Hepatic stellate cell (primary cell): Measurements from ENCODE around the gene KANSL1.

Experiments
- DNase-seq: peaks from one replicate; pipeline ENCODE4 v3.0.0; 2011; ENCODE audit warnings: low spot score

Gene KANSL1

DNA sequence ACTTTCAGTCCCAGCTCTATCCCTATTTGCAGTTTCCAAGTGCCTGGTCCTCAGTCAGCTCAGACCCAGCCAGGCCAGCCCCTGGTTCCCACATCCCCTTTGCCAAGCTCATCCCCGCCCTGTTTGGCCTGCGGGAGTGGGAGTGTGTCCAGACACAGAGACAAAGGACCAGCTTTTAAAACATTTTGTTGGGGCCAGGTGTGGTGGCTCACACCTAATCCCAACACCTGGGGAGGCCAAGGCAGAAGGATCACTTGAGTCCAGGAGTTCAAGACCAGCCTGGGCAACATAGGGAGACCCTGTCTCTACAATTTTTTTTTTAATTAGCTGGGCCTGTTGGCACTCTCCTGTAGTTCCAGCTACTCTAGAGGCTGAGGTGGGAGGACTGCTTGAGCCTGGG, 192.5 kb downstream of the KANSL1 start:
- no peak for DNase-seq

DNA sequence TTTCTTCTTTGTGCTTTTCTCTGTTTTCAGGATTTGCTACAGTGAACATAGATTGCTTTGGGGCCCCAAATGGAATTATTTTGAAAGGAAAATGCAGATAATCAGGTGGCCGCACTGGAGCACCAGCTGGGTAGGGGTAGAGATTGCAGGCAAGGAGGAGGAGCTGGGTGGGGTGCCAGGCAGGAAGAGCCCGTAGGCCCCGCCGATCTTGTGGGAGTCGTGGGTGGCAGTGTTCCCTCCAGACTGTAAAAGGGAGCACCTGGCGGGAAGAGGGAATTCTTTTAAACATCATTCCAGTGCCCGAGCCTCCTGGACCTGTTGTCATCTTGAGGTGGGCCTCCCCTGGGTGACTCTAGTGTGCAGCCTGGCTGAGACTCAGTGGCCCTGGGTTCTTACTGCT, 192.9 kb downstream of the KANSL1 start:
- no peak for DNase-seq

DNA sequence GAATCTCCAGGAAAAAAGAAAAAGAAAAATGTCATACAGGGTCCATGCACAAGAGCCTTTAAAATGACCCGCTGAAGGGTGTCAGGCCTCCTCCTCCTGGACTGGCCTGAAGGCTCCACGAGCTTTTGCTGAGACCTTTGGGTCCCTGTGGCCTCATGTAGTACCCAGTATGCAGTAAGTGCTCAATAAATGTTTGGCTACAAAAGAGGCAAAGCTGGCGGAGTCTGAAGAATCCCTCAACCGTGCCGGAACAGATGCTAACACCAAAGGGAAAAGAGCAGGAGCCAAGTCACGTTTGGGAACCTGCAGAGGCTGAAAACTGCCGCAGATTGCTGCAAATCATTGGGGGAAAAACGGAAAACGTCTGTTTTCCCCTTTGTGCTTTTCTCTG, 193.3 kb downstream of the KANSL1 start:
- DNase-seq, result no peak

DNA sequence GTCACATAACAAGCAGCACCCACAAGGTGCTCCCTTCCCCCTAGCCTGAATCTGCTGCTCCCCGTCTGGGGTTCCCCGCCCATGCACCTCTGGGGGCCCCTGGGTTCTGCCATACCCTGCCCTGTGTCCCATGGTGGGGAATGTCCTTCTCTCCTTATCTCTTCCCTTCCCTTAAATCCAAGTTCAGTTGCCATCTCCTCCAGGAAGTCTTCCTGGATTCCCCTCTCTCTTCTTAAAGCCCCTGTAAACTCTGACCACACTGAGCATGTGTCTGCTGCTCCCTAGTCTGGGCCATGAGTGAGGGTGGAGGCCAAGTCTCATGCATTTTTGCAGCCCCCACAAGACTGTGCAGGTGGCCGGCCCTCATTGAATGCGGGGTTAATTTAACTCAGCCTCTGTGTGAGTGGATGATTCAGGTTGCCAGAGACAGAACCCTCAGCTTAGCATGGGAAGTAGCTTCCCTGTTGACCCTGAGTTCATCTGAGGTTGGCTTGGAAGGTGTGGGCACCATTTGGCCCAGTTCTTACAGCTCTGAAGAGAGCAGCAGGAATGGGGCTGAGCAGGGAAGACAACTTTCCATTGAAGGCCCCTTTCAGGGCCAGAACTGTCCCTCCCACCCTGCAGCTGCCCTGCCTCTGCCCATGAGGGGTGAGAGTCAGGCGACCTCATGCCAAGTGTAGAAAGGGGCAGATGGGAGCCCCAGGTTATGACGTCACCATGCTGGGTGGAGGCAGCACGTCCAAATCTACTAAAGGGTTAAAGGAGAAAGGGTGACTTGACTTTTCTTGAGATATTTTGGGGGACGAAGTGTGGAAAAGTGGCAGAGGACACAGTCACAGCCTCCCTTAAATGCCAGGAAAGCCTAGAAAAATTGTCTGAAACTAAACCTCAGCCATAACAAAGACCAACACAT, 194.0 kb downstream of the KANSL1 start, which contains the start of gene STH:
Gene STH (plus strand): TSS at position 264 of the 913 bp plus-strand sequence. CDS start 30 bp downstream, at position 294.
- no peak for DNase-seq

DNA sequence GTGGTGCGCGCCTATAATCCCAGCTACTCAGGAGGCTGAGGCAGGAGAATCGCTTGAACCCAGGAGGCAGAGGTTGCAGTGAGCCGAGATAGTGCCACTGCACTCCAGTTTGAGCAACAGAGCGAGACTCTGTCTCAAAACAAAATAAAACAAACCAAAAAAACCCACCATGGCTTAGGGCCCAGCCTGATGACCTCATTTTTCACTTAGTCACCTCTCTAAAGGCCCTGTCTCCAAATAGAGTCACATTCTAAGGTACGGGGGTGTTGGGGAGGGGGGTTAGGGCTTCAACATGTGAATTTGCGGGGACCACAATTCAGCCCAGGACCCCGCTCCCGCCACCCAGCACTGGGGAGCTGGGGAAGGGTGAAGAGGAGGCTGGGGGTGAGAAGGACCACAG, 195.6 kb downstream of the KANSL1 start:
- no peak for DNase-seq

DNA sequence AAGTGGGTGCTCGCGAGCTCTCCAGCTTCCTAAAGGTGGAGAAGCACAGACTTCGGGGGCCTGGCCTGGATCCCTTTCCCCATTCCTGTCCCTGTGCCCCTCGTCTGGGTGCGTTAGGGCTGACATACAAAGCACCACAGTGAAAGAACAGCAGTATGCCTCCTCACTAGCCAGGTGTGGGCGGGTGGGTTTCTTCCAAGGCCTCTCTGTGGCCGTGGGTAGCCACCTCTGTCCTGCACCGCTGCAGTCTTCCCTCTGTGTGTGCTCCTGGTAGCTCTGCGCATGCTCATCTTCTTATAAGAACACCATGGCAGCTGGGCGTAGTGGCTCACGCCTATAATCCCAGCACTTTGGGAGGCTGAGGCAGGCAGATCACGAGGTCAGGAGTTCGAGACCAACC, 196.1 kb downstream of the KANSL1 start:
- no peak for DNase-seq

DNA sequence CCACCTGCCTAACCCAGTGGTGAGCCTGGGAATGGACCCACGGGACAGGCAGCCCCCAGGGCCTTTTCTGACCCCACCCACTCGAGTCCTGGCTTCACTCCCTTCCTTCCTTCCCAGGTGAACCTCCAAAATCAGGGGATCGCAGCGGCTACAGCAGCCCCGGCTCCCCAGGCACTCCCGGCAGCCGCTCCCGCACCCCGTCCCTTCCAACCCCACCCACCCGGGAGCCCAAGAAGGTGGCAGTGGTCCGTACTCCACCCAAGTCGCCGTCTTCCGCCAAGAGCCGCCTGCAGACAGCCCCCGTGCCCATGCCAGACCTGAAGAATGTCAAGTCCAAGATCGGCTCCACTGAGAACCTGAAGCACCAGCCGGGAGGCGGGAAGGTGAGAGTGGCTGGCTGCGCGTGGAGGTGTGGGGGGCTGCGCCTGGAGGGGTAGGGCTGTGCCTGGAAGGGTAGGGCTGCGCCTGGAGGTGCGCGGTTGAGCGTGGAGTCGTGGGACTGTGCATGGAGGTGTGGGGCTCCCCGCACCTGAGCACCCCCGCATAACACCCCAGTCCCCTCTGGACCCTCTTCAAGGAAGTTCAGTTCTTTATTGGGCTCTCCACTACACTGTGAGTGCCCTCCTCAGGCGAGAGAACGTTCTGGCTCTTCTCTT, 196.8 kb downstream of the KANSL1 start:
- DNase-seq, result no peak

DNA sequence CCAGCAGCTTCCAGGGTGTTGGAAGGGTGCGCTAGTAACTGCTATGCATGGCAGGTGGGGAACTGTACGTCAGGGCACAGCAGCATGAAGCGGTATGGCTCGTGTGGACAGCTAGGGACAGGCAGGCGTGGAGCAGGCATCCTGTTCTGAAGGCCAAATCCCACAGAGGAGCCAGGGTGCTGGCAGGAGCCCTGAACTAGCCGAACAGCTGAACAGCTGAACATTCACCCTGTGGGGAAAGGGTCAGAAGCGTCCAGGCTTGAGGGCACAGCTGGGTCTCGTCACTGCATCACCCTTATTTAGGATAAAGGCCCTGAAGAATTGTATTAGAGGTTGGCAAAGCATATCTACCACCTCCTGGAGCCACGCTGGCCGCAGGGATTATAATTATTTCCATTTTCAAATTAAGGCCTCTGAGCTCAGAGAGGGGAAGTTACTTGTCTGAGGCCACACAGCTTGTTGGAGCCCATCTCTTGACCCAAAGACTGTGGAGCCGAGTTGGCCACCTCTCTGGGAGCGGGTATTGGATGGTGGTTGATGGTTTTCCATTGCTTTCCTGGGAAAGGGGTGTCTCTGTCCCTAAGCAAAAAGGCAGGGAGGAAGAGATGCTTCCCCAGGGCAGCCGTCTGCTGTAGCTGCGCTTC, 197.5 kb downstream of the KANSL1 start:
- no peak for DNase-seq

DNA sequence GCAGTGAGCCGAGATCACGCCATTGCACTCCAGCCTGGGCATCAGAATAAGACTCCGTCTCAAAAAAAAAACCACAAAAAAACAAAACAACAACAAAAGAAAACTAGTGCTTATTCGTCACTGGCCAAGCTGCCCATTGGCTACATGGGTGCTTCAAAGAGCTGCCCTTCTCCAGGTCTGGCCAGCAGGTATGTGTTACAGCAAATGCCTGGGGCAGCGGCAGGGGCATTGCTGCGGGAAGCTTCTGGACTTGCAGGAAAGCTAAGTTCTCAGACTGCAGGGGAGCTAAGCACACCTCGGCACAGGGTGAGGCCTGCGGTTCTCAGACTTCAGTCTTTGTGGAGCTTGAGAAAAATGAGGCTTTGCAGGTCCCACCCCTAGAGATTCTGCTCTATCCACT, 198.2 kb downstream of the KANSL1 start:
- DNase-seq, result no peak

DNA sequence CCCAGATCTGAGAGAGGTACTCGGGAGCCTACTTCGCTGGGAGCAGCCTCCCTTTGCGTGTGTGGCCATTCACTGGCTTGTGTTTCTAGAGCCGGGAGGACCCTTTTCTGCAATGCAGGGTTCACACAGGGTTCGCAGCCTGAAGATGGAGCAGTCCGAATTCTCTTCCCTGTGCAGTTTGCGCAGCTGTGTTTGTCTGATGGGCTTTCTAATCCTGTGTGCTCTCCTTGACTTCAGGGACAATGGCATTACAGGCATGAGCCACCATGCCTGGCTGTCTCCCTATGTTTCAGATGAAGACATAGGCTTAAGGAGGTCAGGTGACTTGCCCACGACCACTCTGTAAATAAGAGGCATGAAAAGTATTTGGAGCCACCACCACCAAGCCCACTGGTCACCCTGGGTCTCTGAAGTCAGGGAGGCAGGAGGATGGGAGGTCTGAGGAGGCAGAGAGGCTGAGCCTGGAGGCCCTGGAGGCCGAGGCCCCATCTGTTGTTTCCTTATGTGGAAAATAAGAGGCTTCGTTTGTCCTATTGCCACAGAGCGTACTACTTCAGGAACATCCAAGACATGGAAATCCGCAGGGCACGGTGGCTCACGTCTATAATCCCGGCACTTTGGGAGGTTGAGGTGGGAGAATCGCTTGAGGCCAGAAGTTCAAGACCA, 199.1 kb downstream of the KANSL1 start:
- DNase-seq, result no peak

DNA sequence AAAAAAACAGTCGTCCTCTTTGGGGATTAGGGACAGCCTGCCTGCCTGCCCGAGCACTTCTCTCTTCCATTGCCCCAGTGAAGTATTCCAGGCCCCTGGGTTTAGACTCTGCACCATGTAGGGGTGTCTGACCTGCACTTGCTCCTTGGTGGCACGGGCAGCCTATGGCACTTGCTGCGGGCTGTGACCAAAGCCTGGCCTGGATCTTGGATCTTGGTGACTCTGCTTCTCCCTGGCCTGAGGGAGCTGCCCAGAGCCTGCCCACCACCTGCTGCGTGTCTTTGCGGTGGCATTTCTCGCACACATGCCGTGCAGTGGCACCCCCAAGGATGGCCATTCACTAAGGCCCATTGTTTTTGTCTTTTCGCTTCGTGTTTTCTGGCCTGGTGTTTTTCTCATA, 200.3 kb downstream of the KANSL1 start:
- no peak for DNase-seq

DNA sequence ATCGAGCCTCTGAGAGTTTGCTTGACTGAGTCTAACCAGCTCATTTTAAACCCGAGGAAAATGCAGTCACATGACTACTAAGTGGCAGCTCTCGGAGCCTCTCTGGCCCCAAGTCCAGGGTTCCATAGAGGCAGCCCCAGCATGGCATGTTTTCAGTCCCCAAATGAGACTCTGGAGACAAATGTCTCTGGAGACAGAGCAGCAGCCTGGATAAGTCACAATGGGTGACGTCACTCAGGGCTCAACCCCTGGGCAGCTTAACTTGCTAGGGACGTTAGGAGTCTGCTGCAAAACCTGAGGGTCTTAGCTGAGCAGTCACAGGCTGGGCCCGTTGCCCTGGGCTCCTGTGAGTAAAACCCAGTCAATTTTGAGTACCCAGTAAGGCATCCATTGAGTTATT, 201.1 kb downstream of the KANSL1 start:
- DNase-seq, result no peak

DNA sequence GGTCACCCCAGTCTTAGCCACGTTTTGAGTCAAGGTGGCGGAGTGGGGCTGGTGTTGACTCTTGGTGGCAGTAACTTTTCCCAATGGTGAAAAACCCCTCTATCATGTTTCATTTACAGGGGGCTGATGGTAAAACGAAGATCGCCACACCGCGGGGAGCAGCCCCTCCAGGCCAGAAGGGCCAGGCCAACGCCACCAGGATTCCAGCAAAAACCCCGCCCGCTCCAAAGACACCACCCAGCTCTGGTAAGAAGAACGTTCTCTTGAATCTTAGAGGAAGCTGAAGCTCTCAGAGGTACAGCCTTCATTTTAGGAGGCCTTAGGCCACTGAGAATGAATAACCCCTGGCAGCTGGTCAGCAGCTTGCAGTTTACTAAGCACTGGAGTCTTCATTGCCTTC, 201.9 kb downstream of the KANSL1 start:
- DNase-seq, result no peak

DNA sequence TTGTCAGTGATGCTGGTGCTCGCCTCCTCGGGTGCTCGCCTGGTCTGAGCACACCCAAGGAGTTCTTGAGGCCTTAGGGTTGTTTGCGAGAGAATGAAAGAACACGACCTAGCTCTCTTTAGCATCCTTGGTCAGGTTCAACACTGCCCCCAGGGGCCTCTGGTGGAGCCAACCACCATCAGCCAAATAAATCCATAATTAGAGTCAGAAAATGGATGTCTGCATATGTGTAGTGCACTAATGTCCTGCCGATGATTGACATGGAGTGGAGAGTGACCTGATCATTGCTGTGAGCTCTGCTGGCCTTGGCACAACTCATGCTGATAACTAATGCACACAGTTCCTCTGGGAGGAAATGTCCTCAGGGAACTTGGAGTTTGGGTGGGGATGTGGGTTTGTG, 202.3 kb downstream of the KANSL1 start:
- no peak for DNase-seq

DNA sequence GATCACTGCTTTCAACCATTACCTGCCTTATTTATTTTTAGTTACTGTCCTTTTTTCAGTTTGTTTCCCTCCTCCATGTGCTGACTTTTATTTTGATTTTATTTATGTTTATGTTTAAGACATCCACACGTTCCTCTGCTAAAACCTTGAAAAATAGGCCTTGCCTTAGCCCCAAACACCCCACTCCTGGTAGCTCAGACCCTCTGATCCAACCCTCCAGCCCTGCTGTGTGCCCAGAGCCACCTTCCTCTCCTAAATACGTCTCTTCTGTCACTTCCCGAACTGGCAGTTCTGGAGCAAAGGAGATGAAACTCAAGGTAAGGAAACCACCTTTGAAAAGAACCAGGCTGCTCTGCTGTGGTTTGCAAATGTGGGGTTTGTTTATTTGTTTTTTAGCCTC, 203.5 kb downstream of the KANSL1 start:
- no peak for DNase-seq

DNA sequence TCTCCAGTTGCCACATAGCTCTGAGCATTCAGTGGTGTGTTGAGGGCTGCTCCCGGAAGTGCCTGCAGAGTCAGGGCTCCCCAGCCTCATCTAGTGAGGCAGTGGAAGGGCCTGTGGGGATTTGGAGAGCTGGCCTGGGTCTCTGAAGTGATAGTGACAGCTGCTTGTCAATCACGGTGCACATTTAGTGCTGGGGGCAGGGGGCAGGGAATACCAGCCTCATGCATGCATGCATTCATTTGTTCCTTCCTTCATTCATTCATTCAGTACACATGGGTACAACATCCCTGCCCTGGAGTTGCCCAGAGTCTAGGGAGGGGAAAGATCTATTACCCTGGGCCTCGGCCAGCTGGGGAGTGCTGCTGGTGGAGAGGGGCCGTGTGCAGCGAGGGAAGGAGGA, 205.5 kb downstream of the KANSL1 start:
- no peak for DNase-seq

DNA sequence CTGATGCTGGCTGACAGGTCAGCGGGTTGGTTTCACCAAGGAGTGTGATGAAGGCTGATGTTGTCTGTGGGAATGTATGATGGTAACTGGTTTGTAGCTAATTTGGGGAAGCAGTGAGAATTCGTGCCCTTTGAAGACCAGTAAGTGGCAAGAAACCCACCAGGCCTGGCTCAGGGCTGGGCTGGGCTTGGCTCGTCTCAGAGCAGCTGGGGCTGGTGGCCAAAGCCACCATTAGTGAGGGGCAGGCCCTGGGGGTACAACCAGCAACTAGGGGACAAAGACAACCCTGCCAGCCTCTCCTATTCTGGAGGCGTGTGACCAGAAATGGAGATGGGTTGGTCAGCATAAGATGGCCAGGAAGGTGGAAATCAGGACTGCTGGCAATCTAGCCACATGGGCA, 207.2 kb downstream of the KANSL1 start:
- no peak for DNase-seq

DNA sequence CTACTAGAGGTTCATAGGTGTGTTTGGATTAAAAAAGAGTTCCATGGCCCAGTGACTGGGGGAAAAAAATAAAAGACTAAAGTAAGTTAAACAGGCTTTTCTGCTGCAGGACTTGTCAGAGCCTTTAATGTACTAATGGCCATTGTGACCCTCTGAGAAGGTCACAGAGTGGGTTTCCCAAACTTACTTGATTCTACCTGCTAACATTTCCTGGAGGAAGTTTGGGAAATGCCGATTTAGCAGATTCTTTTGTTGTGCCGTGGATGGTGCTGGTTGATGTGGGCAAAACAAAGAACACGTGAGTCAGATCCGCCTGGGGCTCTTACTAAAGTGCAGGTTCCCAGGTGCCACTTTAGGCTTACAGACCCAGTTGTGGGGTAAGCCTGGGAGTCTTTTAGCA, 207.8 kb downstream of the KANSL1 start:
- no peak for DNase-seq

DNA sequence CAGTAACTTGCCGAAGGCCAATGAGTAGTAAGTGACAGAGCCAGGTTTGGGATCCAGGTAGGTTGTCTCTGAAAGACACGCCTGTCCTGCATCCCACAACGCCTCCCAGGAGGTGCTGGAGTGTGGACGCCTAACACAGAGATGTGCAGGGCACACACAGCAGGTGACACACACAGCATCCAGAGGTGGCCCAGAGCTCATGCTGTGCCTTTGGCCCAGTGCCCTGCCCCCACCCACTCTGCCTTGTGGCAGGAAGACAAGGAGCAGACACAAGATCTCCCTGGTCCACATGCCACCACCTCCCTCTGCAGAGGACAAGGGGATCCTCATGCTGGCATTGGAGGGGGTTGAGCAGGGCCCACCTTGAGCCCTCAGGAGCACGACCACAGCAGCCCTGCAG, 208.9 kb downstream of the KANSL1 start:
- DNase-seq, result no peak

DNA sequence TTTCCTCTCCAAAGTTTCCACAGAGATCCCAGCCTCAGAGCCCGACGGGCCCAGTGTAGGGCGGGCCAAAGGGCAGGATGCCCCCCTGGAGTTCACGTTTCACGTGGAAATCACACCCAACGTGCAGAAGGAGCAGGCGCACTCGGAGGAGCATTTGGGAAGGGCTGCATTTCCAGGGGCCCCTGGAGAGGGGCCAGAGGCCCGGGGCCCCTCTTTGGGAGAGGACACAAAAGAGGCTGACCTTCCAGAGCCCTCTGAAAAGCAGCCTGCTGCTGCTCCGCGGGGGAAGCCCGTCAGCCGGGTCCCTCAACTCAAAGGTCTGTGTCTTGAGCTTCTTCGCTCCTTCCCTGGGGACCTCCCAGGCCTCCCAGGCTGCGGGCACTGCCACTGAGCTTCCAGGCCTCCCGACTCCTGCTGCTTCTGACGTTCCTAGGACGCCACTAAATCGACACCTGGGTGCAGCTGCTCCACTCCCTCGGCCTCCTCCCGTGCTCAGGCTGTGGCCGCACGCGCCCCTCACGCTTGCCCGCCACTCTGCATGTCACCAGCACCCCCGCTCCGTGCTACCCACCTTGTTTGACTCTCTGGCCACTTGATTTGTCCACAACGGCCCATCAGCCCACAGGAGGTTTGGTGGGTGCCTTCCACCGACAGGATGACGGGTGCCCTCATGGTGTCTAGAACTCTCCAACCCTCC, 209.5 kb downstream of the KANSL1 start:
- no peak for DNase-seq

DNA sequence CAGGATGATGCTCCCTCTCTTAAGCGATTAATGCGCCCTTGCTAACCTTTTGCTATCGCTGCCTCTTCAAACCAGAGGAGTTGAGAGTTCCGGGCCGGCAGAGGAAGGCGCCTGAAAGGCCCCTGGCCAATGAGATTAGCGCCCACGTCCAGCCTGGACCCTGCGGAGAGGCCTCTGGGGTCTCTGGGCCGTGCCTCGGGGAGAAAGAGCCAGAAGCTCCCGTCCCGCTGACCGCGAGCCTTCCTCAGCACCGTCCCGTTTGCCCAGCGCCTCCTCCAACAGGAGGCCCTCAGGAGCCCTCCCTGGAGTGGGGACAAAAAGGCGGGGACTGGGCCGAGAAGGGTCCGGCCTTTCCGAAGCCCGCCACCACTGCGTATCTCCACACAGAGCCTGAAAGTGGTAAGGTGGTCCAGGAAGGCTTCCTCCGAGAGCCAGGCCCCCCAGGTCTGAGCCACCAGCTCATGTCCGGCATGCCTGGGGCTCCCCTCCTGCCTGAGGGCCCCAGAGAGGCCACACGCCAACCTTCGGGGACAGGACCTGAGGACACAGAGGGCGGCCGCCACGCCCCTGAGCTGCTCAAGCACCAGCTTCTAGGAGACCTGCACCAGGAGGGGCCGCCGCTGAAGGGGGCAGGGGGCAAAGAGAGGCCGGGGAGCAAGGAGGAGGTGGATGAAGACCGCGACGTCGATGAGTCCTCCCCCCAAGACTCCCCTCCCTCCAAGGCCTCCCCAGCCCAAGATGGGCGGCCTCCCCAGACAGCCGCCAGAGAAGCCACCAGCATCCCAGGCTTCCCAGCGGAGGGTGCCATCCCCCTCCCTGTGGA, 210.2 kb downstream of the KANSL1 start:
- no peak for DNase-seq
